Caki2 (cell line): ENCODE measurements around the gene BFSP2. TPM values are rescaled to one million over a fixed set of nuclear protein-coding genes. Genes with fewer than 3 reads are reported as not detected.

ENCODE experiments used
- DNase-seq: peaks from one replicate; pipeline ENCODE4 v3.0.0-alpha.2; 2015; ENCODE audit warnings: low read depth
- in situ Hi-C: cut with HindIII; loops from 2 replicates; pipeline ENCODE4 v1.10.0; 2016; ENCODE audit warnings: low sequenced_read_pairs, low pct_unique_long_range_greater_than_20kb, mixed read lengths
- total RNA-seq: library from RNA; depleted of rRNA; stranded (reverse); fragments of >200 nt; shearing (Covaris generic); gene quantifications from 2 replicates; pipeline ENCODE4 v1.2.3, GENCODE V29; 2014; ENCODE audit warnings: low replicate concordance; rRNA removed

Gene BFSP2
- total RNA-seq: not detected in 2 replicates

- in situ Hi-C loops: no loop called here
- DNase-seq: no peak
Observed at GRCh38 chr3:133400006-133400515, at the start of gene BFSP2. TSS of gene BFSP2 (plus strand) at chr3:133400056. CDS start at chr3:133400084, 28 bp downstream.

- in situ Hi-C loops: no loop called here
Observed at GRCh38 chr3:133354721-133355120, 45.1 kb upstream of the BFSP2 start.

GRCh38 chr3:133360476-133360875, 39.4 kb upstream of the BFSP2 start:
- in situ Hi-C loops: no loop called here
- DNase-seq: no peak

More at GRCh38 chr3:133354721-133355120, 45.1 kb upstream of the BFSP2 start:
- DNase-seq: no peak

- no peak for DNase-seq
- in situ Hi-C loops: no loop called here
Observed at GRCh38 chr3:133361011-133361410, 38.8 kb upstream of the BFSP2 start.

- DNase-seq: no peak
- in situ Hi-C loops: no loop called here
Observed at GRCh38 chr3:133361435-133361834, 38.4 kb upstream of the BFSP2 start.

- in situ Hi-C loops: no loop called here
- no peak for DNase-seq
Observed at GRCh38 chr3:133362539-133362938, 37.3 kb upstream of the BFSP2 start.

- in situ Hi-C loops: no loop called here
Observed at GRCh38 chr3:133364704-133365103, 35.2 kb upstream of the BFSP2 start.

GRCh38 chr3:133366921-133367320, 32.9 kb upstream of the BFSP2 start:
- in situ Hi-C loops: no loop called here
- no peak for DNase-seq

More at GRCh38 chr3:133364704-133365103, 35.2 kb upstream of the BFSP2 start:
- no peak for DNase-seq

- DNase-seq: no peak
- in situ Hi-C loops: no loop called here
Observed at GRCh38 chr3:133367403-133367802, 32.5 kb upstream of the BFSP2 start.

- in situ Hi-C loops: no loop called here
Observed at GRCh38 chr3:133367956-133368355, 31.9 kb upstream of the BFSP2 start.

GRCh38 chr3:133368371-133369067, 31.3 kb upstream of the BFSP2 start:
- in situ Hi-C loops: no loop called here

More at GRCh38 chr3:133367956-133368355, 31.9 kb upstream of the BFSP2 start:
- DNase-seq: no peak

GRCh38 chr3:133369068-133369440, 30.8 kb upstream of the BFSP2 start:
- in situ Hi-C loops: no loop called here

More at GRCh38 chr3:133368371-133369067, 31.3 kb upstream of the BFSP2 start:
- no peak for DNase-seq

GRCh38 chr3:133371181-133371580, 28.7 kb upstream of the BFSP2 start:
- in situ Hi-C loops: no loop called here
- no peak for DNase-seq

More at GRCh38 chr3:133369068-133369440, 30.8 kb upstream of the BFSP2 start:
- no peak for DNase-seq

- DNase-seq: no peak
- in situ Hi-C loops: no loop called here
Observed at GRCh38 chr3:133371676-133372075, 28.2 kb upstream of the BFSP2 start.

- no peak for DNase-seq
- in situ Hi-C loops: no loop called here
Observed at GRCh38 chr3:133374708-133375402, 25.0 kb upstream of the BFSP2 start.

- in situ Hi-C loops: no loop called here
Observed at GRCh38 chr3:133375403-133375745, 24.5 kb upstream of the BFSP2 start.

GRCh38 chr3:133376810-133377209, 23.0 kb upstream of the BFSP2 start:
- in situ Hi-C loops: no loop called here

More at GRCh38 chr3:133375403-133375745, 24.5 kb upstream of the BFSP2 start:
- DNase-seq: no peak

GRCh38 chr3:133377396-133377795, 22.5 kb upstream of the BFSP2 start:
- in situ Hi-C loops: no loop called here
- DNase-seq: no peak

More at GRCh38 chr3:133376810-133377209, 23.0 kb upstream of the BFSP2 start:
- DNase-seq: no peak

- in situ Hi-C loops: no loop called here
Observed at GRCh38 chr3:133379926-133380325, 19.9 kb upstream of the BFSP2 start.

More at GRCh38 chr3:133379926-133380325, 19.9 kb upstream of the BFSP2 start:
- no peak for DNase-seq
